Stimulated activated CD8-positive, alpha-beta memory T cell treated with anti-CD3 and anti-CD28 coated beads, Interleukin-2, amount 100 ng/mL, for 1 hour (primary cell): ENCODE data around the gene SOD1.
"Not testable (repeated sequence)": the region's sequence is repeated elsewhere in the genome, so short reads cannot be mapped to it uniquely, and the experiment has no call there.

ENCODE experiments used
- DNase-seq, 2 donors: peaks; one replicate each; pipeline ENCODE4 v3.0.0-alpha.2; 2020; ENCODE audit warnings: low read depth in 2 of 2

Gene SOD1

GRCh38 chr21:31656199-31657095 is 3.0 kb upstream of the SOD1 start:
- DNase-seq = no peak

GRCh38 chr21:31658053-31658452 is 1.4 kb upstream of the SOD1 start:
- no peak for DNase-seq

- DNase-seq = no peak
These were observed 282 bp upstream of the SOD1 start for GRCh38 chr21:31659286-31659535.

- no peak for DNase-seq
These were observed 719 bp downstream of the SOD1 start for GRCh38 chr21:31660259-31660565.

DNA sequence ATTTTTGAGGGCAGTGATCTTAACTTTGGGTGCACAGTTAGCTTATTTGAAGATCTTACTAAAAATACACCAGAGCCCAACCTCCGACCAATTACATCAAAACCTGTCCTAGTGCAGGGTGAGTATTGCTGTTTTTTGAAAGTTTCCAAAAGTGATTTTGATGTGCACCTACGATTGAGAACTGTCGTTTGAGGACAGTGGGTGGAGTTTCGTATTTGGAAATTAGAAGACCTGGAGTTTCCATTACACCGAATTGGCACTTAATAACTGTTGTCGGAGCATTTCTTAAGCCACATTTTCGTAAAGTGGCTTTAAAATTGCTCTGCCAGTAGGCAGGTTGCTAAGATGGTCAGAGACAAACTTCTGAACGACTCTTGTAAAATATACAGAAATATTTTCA is 1.1 kb downstream of the SOD1 start:
- no peak for DNase-seq

- no peak for DNase-seq
These were observed 4.2 kb downstream of the SOD1 start for GRCh38 chr21:31663584-31664249.

DNA sequence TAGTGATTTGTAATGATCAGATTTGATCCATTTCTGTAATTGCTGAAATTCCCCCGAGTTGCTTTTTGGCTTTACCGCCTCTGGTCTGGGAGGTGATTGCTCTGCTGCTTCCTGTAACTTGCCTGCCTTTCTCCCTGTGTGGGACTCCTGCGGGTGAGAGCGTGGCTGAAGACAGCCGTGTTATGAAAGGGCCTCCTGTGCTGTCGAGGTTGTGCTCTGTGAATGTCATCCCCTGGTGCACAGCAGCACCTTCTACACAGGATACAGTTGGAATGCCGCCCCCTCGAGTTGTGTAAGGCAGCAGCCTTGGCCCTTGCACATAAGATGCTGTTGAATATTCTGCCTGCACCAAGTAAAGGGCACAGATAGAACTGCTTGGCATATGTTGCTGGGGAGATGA is 5.9 kb downstream of the SOD1 start:
- DNase-seq = no peak

DNA sequence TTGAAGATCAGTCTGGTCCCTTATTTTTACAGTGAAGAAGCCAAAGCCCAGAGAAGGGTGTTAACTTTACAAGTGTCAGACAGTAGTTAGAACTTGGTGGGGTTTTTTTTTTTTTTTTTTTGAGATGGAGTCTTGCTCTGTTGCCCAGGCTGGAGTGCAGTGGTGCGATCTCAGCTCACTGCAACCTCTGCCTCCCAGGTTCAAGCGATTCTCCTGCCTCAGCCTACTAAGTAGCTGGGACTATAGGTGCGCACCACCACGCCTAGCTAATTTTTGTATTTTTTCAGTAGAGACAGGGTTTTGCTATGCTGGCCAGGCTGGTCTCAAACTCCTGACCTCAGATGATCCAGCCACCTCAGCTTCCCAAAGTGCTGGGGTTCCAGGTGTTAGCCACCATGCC is 6.4 kb downstream of the SOD1 start:
- DNase-seq = not testable (repeated sequence)

GRCh38 chr21:31666445-31667010 is 7.0 kb downstream of the SOD1 start:
- no peak for DNase-seq

DNA sequence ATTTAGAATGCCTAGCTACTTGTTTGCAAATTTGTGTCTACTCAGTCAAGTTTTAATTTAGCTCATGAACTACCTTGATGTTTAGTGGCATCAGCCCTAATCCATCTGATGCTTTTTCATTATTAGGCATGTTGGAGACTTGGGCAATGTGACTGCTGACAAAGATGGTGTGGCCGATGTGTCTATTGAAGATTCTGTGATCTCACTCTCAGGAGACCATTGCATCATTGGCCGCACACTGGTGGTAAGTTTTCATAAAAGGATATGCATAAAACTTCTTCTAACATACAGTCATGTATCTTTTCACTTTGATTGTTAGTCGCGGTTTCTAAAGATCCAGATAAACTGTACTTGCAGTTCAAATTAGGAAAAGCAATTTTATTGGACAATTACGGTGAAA is 7.6 kb downstream of the SOD1 start:
- DNase-seq = no peak

GRCh38 chr21:31667639-31668038 is 8.1 kb downstream of the SOD1 start:
- no peak for DNase-seq

GRCh38 chr21:31668651-31669491 is 9.4 kb downstream of the SOD1 start:
- DNase-seq = no peak

- DNase-seq = no peak
These were observed 10.6 kb downstream of the SOD1 start for GRCh38 chr21:31670070-31670469.

DNA sequence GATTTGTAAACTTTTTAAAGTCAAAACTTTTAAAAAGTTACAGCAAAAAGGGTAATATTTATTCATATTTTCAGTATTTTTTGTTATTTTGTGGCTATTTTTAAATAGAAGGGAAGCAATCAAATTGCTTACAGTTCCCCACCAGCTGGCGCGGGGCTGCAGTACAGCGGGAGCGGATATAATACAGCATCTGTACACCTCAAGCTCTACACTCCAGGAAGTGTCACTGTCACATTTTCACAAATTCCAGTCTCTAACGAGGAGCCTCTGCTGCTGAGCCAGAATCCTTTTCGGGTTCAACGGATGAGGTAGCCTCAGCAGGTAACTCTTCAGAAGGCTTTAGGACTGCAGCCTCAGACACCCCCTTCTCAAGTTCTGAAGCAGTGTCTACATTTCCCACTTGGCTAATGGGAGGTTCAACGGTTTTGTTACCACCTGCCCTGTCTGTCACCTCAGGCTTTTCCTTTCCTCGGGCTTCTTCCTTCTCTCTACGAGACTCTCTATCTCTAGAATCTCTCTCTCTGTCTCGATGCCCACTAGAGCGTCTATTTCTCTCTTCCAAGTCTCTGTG is 11.7 kb downstream of the SOD1 start:
- no peak for DNase-seq

DNA sequence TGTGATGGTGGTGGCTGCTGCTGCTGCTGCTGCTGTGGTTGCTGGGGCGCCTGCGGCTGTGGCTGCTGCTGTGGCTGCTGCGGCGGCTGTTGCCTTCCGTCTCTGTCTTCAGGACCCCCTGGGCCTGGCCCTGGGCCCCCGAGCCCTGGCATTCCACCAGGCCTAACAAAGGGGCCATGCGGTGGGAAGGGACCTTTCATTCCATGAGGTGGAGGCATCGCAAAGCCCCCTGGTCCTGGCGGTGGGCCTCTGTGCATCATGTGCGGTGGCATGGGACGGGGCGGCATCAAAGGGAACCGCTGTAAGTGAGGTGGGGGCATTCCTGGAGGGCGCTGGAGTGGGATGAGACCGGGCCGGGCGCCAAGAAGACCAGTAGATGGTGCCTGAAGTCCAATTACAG is 12.4 kb downstream of the SOD1 start:
- no peak for DNase-seq

DNA sequence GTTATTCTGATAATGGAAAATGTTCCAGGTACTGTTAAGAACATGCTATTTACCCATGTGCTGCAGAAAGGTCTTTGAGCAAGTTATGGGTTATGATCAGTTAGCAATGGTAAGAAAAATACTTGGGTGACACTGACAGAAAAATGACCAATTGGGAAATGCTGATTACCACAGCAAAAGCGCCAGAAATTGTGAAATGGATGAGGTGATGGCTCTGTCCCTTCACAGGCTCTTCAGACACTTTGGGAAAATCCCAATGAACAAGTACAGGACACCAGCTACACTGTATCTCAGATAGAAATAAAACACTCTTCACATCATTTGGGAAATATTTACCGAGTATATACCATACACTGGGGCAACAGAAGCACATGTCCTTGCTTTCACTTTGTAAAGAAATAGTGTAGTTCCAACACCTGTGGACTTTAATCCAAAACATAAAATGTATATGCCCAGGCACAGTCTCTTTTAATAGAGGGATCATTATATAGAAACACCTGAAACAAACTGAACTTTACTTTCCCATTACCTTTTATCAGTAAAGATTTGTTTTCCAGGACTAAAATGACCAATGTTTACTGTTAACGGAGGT is 13.9 kb downstream of the SOD1 start:
- DNase-seq = no peak

DNA sequence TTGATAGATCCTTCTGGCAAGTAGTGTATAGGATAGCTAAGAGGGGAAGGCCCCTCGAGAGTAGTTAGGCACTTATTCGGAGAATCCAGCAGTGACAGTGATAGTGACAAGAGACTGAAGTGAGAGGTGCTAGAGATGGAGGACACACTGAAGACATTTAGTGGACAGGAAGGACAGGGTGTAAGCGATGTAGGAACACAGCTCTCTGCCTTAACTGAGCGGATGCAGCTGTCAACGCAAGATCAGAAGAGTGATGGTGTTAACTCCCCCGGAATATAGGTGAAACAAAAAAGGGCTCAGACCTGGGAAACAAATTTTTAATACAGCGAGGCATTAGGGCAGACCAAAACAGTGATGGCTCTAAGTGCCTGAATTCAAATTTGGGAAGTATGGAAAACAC is 15.8 kb downstream of the SOD1 start:
- DNase-seq = no peak

DNA sequence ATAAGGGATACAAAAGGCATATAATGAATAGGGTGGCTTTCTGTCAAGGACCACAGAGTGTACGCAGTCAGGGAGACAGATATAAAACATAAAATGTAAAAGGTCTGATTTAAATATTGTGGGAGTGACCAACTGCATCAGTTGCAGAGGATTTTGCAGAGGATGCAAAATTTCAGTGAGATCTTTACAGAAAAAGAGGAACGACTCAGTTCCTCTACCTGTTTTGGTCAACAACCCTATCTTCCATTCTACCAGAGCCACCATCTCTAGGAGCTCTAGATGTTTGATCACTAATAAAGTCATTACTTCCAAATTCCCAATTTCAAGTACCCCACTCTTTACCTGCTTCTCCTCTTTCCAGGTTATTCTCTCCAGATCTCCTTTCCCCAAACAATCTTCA is 16.5 kb downstream of the SOD1 start:
- no peak for DNase-seq

DNA sequence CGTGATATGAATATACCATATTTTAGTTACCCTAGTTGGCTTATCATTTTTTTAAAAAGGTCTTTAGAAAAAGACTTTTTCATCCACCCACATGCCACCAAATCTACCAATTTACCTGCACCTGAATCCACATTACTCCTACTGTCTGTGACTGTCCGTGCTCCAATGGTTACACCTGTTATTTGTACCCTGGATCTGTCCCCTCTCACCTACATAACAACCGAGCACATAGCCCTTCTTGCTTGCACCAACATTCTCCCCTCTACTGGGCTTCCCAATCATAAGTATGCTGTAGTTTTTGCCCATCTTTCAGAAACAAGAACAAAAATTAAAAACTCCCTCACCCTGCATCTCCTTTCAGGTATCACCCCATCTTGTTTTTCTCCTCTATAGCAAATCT is 17.6 kb downstream of the SOD1 start:
- no peak for DNase-seq

DNA sequence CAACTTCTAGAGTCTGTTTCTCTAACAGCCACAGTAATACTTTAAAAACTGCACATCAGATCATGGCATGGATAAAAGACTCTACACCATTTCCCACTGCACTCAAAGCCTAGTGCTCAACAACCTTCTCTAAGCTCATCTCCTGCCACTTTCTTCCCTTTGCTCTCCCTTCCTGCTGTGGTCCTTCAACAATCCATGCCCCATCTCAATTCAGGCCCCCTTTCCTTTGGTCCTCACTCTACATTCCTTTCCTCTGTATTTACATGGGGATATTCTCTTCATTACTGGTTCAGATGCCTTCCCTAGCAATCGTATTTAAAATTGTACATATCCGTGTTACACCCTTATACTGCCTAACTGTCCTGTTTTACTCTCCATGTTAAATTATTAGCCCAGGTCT is 19.0 kb downstream of the SOD1 start:
- DNase-seq = no peak

- DNase-seq = no peak
These were observed 23.1 kb downstream of the SOD1 start for GRCh38 chr21:31682620-31683019.

- no peak for DNase-seq
These were observed 23.5 kb downstream of the SOD1 start for GRCh38 chr21:31683029-31683428.
